GM19328 (cell line): Measurements from ENCODE around the gene EHD3.

Source experiments
- ATAC-seq: cut with Tn5 transposase; IDR thresholded peaks from one replicate; pipeline ENCODE4 v1.9.1; 2021; ENCODE audit warnings: mild to moderate bottlenecking, moderate library complexity; ENCODE audit not compliant: unreplicated experiment

The EHD3 gene

GRCh38 chr2:31253356-31254131 lies 19.6 kb downstream of the EHD3 start:
- ATAC-seq = no peak

- no peak for ATAC-seq
Measured at GRCh38 chr2:31254237-31255203, 20.6 kb downstream of the EHD3 start.

GRCh38 chr2:31255911-31256571 lies 22.1 kb downstream of the EHD3 start:
- peak; percentile 57 for ATAC-seq

- peak; percentile 1 for ATAC-seq
Measured at GRCh38 chr2:31256611-31257382, 22.8 kb downstream of the EHD3 start.

GRCh38 chr2:31258351-31258750 lies 24.4 kb downstream of the EHD3 start:
- no peak for ATAC-seq

GRCh38 chr2:31259075-31259474 lies 25.1 kb downstream of the EHD3 start:
- no peak for ATAC-seq

- no peak for ATAC-seq
Measured at GRCh38 chr2:31260870-31261269, 26.9 kb downstream of the EHD3 start.

GRCh38 chr2:31263636-31264190 lies 29.8 kb downstream of the EHD3 start:
- ATAC-seq = no peak

GRCh38 chr2:31265234-31265633 lies 31.3 kb downstream of the EHD3 start:
- ATAC-seq = no peak

GRCh38 chr2:31266804-31267203 lies 32.9 kb downstream of the EHD3 start:
- no peak for ATAC-seq

GRCh38 chr2:31267437-31268120 lies 33.6 kb downstream of the EHD3 start:
- ATAC-seq = no peak

GRCh38 chr2:31268344-31268743 lies 34.4 kb downstream of the EHD3 start:
- ATAC-seq = no peak

- ATAC-seq = no peak
Measured at GRCh38 chr2:31269087-31269486, 35.1 kb downstream of the EHD3 start.

- no peak for ATAC-seq
Measured at GRCh38 chr2:31270131-31270530, 36.2 kb downstream of the EHD3 start.

- no peak for ATAC-seq
Measured at GRCh38 chr2:31270822-31271231, 36.9 kb downstream of the EHD3 start.

GRCh38 chr2:31271851-31272267 lies 37.9 kb downstream of the EHD3 start:
- ATAC-seq = no peak

- no peak for ATAC-seq
Measured at GRCh38 chr2:31274401-31275075, 40.6 kb downstream of the EHD3 start.

- ATAC-seq = no peak
Measured at GRCh38 chr2:31275976-31276375, 42.0 kb downstream of the EHD3 start.

GRCh38 chr2:31277621-31278020 lies 43.7 kb downstream of the EHD3 start:
- no peak for ATAC-seq
